Lung (tissue), 12 donors: ENCODE measurements around the gene NEDD8. TPM values are rescaled to one million over a fixed set of nuclear protein-coding genes. Genes with fewer than 3 reads are reported as not detected.

Experiments
- ATAC-seq: fragments of 200-7000 bp; cut with Tn5 transposase; one replicate; pipeline ENCODE4 v1.9.1; 2020; ENCODE audit warnings: moderate number of reproducible peaks; ENCODE audit not compliant: insufficient read depth, low FRiP score
- DNase-seq, 3 donors: peaks; one replicate each; pipeline ENCODE4 v3.0.0-alpha.2; 2013 to 2017
- H3K27ac ChIP-seq, 2 donors: one replicate each; pipeline ENCODE4 v1.5.1; 2013; ENCODE audit warnings: mild to moderate bottlenecking in 2 of 2, moderate library complexity in 2 of 2, control low read depth in 1 of 2, inconsistent platforms in 1 of 2, low read depth in 1 of 2, low read length in 1 of 2
- H3K27me3 ChIP-seq, 3 donors: one replicate each; pipeline ENCODE4 v1.5.1; 2013; ENCODE audit warnings: low read length in 2 of 3; ENCODE audit not compliant: control insufficient read depth in 3 of 3, insufficient read depth in 3 of 3
- H3K36me3 ChIP-seq, 4 donors: one replicate each; pipeline ENCODE4 v1.5.1; 2013; ENCODE audit warnings: low read length in 4 of 4, mild to moderate bottlenecking in 1 of 4, moderate library complexity in 1 of 4; ENCODE audit not compliant: control insufficient read depth in 4 of 4, insufficient read depth in 4 of 4
- H3K4me1 ChIP-seq, 5 donors: one replicate each; pipeline ENCODE4 v1.5.1; 2013; ENCODE audit warnings: low read length in 5 of 5, mild to moderate bottlenecking in 2 of 5, moderate library complexity in 1 of 5; ENCODE audit not compliant: control insufficient read depth in 5 of 5, insufficient read depth in 5 of 5
- H3K4me3 ChIP-seq: one replicate; pipeline ENCODE4 v1.5.1; 2013; ENCODE audit warnings: mild to moderate bottlenecking, control low read depth, moderate library complexity
- H3K9ac ChIP-seq, 2 donors: one replicate each; pipeline ENCODE4 v1.5.1; 2013; ENCODE audit warnings: low read length in 2 of 2, control low read depth in 1 of 2; ENCODE audit not compliant: insufficient read depth in 1 of 2
- H3K9me3 ChIP-seq, 4 donors: one replicate each; pipeline ENCODE4 v1.5.1; 2013; ENCODE audit warnings: low read length in 3 of 4, mild to moderate bottlenecking in 1 of 4, moderate library complexity in 1 of 4; ENCODE audit not compliant: control insufficient read depth in 4 of 4, insufficient read depth in 3 of 4
- WGBS, 2 donors: extraction: QIAGEN DNeasy Blood & Tissue Kit; methylation state at CpG; one replicate each; pipeline ENCODE4 v1.1.7; 2013; 5-methylcytosine and 5-hydroxymethylcytosine counted together
- polyA plus RNA-seq, 2 donors: library from polyadenylated mRNA; stranded (reverse); fragments of 200-250 nt; gene quantifications; one replicate each; pipeline ENCODE4 v1.2.1, GENCODE V29; 2013
- total RNA-seq, 2 donors: library from RNA; depleted of rRNA in 1 of 2; stranded (reverse); fragments of >200 nt in 1 of 2; gene quantifications; one replicate each; pipeline ENCODE4 v1.2.1, GENCODE V29; 2014 to 2021
- TF ChIP-seq, protein P1 (sequence below): IDR thresholded peaks from 2 replicates; pipeline ENCODE4 v1.5.1; 2012; ENCODE audit warnings: mild to moderate bottlenecking; ENCODE audit errors: control extremely low read depth, extremely low read depth
- donor health status: control.
- donor health status: control.
- donor health status: Bipolar disorder and iron deficiency.
- donor health status: healthy.
- donor health status: DM: yes; HTN: yes; CAD: no.

NEDD8 gene
- total and polyA plus RNA-seq, 4 donors: 69.5 to 246 (median 194) TPM

DNA sequence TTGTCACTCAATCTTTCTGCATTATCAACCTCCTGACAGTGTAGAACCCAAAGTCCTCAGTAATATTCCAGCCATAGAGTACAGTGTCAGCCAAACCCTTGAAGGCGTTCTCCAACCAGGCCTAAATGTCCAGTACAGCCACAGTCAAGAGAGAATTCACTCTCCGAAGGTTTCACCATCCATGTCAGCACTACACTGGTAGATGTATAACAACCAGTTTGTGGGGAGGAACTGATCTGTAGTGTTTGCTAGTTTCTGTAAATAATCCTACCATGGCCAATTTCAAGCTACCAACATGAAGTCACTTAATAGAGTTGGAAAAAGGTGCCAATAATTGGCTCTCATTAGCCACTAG, 15.8 kb downstream of the NEDD8 start:
- TF ChIP-seq, protein P1, sequence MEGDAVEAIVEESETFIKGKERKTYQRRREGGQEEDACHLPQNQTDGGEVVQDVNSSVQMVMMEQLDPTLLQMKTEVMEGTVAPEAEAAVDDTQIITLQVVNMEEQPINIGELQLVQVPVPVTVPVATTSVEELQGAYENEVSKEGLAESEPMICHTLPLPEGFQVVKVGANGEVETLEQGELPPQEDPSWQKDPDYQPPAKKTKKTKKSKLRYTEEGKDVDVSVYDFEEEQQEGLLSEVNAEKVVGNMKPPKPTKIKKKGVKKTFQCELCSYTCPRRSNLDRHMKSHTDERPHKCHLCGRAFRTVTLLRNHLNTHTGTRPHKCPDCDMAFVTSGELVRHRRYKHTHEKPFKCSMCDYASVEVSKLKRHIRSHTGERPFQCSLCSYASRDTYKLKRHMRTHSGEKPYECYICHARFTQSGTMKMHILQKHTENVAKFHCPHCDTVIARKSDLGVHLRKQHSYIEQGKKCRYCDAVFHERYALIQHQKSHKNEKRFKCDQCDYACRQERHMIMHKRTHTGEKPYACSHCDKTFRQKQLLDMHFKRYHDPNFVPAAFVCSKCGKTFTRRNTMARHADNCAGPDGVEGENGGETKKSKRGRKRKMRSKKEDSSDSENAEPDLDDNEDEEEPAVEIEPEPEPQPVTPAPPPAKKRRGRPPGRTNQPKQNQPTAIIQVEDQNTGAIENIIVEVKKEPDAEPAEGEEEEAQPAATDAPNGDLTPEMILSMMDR: no peak
- ATAC-seq: no peak
- Histone ChIP-seq H3K9ac (no peak overlapping the region), H3K27ac (no peak overlapping the region), H3K4me1 (peaks cover 0 to 8% (median 4%) of the 10 kb centered on the region in 5 donors), H3K36me3 (peaks cover 0 to 8% (median 6%) of the 10 kb centered on the region in 4 donors), H3K4me3 (no peak overlapping the region), H3K27me3 (no peaks in the 10 kb centered on the region), H3K9me3 (no peaks in the 10 kb centered on the region)
- 89 to 95% methylated on average over 2 of the region's 2 CpGs for WGBS, 2 donors
- no peak for DNase-seq

DNA sequence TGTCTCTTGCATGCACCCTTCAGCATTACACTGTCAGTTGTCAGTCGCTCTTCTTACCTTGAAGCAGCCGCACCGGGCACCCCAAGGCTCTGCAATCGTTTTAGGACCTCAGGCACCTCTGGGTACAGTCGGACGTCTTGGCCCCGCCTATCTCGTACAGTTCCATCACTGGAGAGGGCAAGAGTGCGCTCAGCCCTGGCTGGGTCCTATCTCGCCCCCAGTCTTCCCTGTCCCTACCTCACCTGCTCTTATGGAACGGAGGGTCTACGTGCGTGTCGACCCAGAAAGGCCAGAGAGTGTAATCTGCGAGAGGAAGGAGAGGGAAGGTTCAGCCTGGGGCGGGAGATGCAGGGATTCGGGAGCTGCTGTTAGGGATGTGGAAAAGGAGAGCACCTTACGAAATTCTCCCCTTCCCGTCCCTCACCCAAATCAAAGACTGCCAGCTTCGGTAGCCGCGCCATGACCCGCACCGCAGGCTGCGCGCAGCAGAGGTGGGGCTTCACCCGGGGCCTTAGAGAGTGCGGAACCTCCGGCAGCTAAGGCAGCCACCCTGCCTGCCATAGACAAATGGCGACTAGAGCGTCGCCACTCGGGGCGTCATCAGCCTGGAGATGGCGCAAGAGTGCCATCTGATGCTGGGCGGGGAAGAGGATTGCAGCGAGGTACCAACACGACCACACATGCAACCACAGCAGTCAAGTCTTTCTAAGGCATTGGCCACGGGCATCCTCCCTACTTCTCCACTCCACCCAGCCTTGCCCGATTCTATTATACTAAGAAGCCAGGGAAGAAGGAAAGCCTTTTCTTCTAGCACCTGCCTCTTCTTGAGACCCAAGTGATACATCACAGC, 16.4 kb downstream of the NEDD8 start, which contains the start of gene MDP1:
Gene MDP1, minus strand, starts transcription at position 572 of the 850 bp plus-strand sequence. Its CDS starts 111 bp downstream, at position 461.
- TF ChIP-seq, protein P1: peak; percentile 79
- DNase-seq (peak; percentile 89 to 93 (median 93)), ATAC-seq (peak; percentile 73)
- H3K9me3 ChIP-seq: no peaks in the 10 kb centered on the region
- 0% methylated on average over 40 of the region's 40 CpGs for WGBS, 2 donors
- H3K36me3 ChIP-seq: peaks cover 0 to 11% (median 7%) of the 10 kb centered on the region in 4 donors
- no peaks in the 10 kb centered on the region for H3K27me3 ChIP-seq
- peak within 1 kb of the TSS; percentile 41 to 83 for H3K9ac ChIP-seq
- peak within 1 kb of the TSS; percentile 90 to 96 for H3K27ac ChIP-seq
- H3K4me1 ChIP-seq: peaks cover 0 to 8% (median 4%) of the 10 kb centered on the region in 5 donors
- H3K4me3 ChIP-seq: peak within 1 kb of the TSS; percentile 62

DNA sequence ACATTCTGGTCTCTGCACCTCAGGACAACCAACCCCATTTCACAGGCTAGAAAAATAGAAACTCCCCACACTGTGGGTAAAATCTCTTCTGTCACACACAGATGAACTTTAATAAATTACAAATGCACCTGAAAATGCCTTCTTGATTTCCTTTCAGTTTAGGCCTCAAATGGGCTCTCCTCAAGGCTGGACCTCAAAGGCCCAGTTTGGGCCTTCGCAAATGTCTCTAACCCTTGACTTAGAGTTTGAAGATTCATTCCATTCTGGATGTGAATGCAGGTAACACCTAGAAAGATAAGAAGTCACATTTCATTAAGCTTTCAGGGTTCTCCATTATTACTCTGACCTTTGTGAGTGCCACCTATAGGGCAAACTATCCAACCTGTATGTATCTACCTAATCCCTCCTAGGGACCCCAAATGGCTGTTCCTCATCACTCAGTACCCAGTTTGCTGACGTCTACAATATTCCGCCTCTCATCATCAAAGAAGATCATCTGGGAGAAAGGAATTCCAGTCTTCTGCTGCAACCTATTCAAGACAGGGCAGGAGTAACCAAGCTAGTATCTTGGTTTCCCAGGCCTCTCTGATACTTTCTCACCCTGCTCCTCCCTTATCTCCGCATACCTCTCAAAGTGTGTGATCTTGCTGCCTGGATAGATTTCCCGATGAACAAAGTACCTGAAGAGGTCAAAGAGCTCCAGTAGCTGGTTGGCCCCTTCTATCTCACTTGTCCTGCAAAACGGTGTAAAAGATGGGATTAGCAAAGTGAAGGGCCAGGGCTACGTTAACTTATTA, 18.1 kb downstream of the NEDD8 start:
- ATAC-seq: no peak
- peaks cover 7 to 22% (median 21%) of the 10 kb centered on the region in 4 donors for H3K36me3 ChIP-seq
- TF ChIP-seq, protein P1: no peak
- no peak for DNase-seq
- WGBS, 2 donors: 91 to 97% methylated on average over 7 of the region's 7 CpGs
- H3K9me3 ChIP-seq: no peaks in the 10 kb centered on the region
- peaks cover 0 to 8% (median 4%) of the 10 kb centered on the region in 5 donors for H3K4me1 ChIP-seq
- H3K9ac ChIP-seq: peak overlapping the region in 1 of 2 donors; percentile 2
- no peaks in the 10 kb centered on the region for H3K27me3 ChIP-seq
- peak overlapping the region; percentile 92 to 99 for H3K27ac ChIP-seq
- H3K4me3 ChIP-seq: no peak overlapping the region
